Measurements from ENCODE around the gene MAST2. TPM values are rescaled to one million over a fixed set of nuclear protein-coding genes. Genes with fewer than 3 reads are reported as not detected.
"Not testable (repeated sequence)": the region's sequence is repeated elsewhere in the genome, so short reads cannot be mapped to it uniquely, and the experiment has no call there.

The MAST2 gene
- total RNA-seq, 1 donor from 2014 or later = 55.0 TPM

- no peak for DNase-seq (ENCODE audit: low spot score)
- intact Hi-C loops (cut with DNase I) = no loop called here
- no peak for ATAC-seq
Measured at GRCh38 chr1:45804669-45804969, 1.2 kb downstream of the MAST2 start.

GRCh38 chr1:45806129-45806528 is 2.7 kb downstream of the MAST2 start:
- ATAC-seq (no peak), DNase-seq (ENCODE audit: low spot score) (no peak)
- intact Hi-C loops (cut with DNase I) = no loop called here

- no peak for ATAC-seq
- intact Hi-C loops (cut with DNase I) = no loop called here
- DNase-seq (ENCODE audit: low spot score) = no peak
Measured at GRCh38 chr1:45809761-45810160, 6.3 kb downstream of the MAST2 start.

- intact Hi-C loops (cut with DNase I) = no loop called here
- DNase-seq (ENCODE audit: low spot score) = no peak
- ATAC-seq = no peak
Measured at GRCh38 chr1:45814776-45815175, 11.4 kb downstream of the MAST2 start.

GRCh38 chr1:45815667-45816458 is 12.5 kb downstream of the MAST2 start:
- ATAC-seq = no peak
- no peak for DNase-seq (ENCODE audit: low spot score)
- intact Hi-C loops (cut with DNase I) = no loop called here

- ATAC-seq (no peak), DNase-seq (ENCODE audit: low spot score) (no peak)
- intact Hi-C loops (cut with DNase I) = no loop called here
Measured at GRCh38 chr1:45820173-45820572, 16.8 kb downstream of the MAST2 start.

- DNase-seq (ENCODE audit: low spot score) = no peak
- intact Hi-C loops (cut with DNase I) = no loop called here
- no peak for ATAC-seq
Measured at GRCh38 chr1:45820788-45821187, 17.4 kb downstream of the MAST2 start.

GRCh38 chr1:45822644-45823043 is 19.2 kb downstream of the MAST2 start:
- DNase-seq (ENCODE audit: low spot score) (no peak), ATAC-seq (no peak)
- intact Hi-C loops (cut with DNase I) = no loop called here

GRCh38 chr1:45824607-45825006 is 21.2 kb downstream of the MAST2 start:
- ATAC-seq = no peak
- intact Hi-C loops (cut with DNase I) = no loop called here
- no peak for DNase-seq (ENCODE audit: low spot score)

GRCh38 chr1:45827256-45827655 is 23.8 kb downstream of the MAST2 start:
- ATAC-seq = no peak
- no peak for DNase-seq (ENCODE audit: low spot score)
- intact Hi-C loops (cut with DNase I) = no loop called here

GRCh38 chr1:45828841-45829240 is 25.4 kb downstream of the MAST2 start:
- no peak for ATAC-seq
- intact Hi-C loops (cut with DNase I) = no loop called here
- no peak for DNase-seq (ENCODE audit: low spot score)

GRCh38 chr1:45833361-45833760 is 29.9 kb downstream of the MAST2 start:
- ATAC-seq (no peak), DNase-seq (ENCODE audit: low spot score) (no peak)
- intact Hi-C loops (cut with DNase I) = no loop called here

- ATAC-seq (no peak), DNase-seq (ENCODE audit: low spot score) (no peak)
- intact Hi-C loops (cut with DNase I) = no loop called here
Measured at GRCh38 chr1:45834689-45835088, 31.3 kb downstream of the MAST2 start.

- ATAC-seq = no peak
- no peak for DNase-seq (ENCODE audit: low spot score)
- intact Hi-C loops (cut with DNase I) = no loop called here
Measured at GRCh38 chr1:45836451-45836850, 33.0 kb downstream of the MAST2 start.

GRCh38 chr1:45836861-45837260 is 33.4 kb downstream of the MAST2 start:
- DNase-seq (ENCODE audit: low spot score); intact Hi-C loops (cut with DNase I); ATAC-seq: not testable (repeated sequence)

- intact Hi-C loops (cut with DNase I); ATAC-seq; DNase-seq (ENCODE audit: low spot score): not testable (repeated sequence)
Measured at GRCh38 chr1:45838322-45838721, 34.9 kb downstream of the MAST2 start.

- ATAC-seq (no peak), DNase-seq (ENCODE audit: low spot score) (no peak)
- intact Hi-C loops (cut with DNase I) = no loop called here
Measured at GRCh38 chr1:45840704-45841103, 37.3 kb downstream of the MAST2 start.

GRCh38 chr1:45842786-45843185 is 39.4 kb downstream of the MAST2 start:
- intact Hi-C loops (cut with DNase I) = no loop called here
- DNase-seq (ENCODE audit: low spot score) (no peak), ATAC-seq (no peak)

- peak; percentile 30 for ATAC-seq
- intact Hi-C loops (cut with DNase I) = no loop called here
- no peak for DNase-seq (ENCODE audit: low spot score)
Measured at GRCh38 chr1:45843474-45843905, 40.1 kb downstream of the MAST2 start.

GRCh38 chr1:45844000-45844399 is 40.6 kb downstream of the MAST2 start:
- ATAC-seq; DNase-seq (ENCODE audit: low spot score); intact Hi-C loops (cut with DNase I): not testable (repeated sequence)

- DNase-seq (ENCODE audit: low spot score) = no peak
- no peak for ATAC-seq
- intact Hi-C loops (cut with DNase I) = no loop called here
Measured at GRCh38 chr1:45846931-45847330, 43.5 kb downstream of the MAST2 start.

Measured in sciatic nerve (tissue), 2 donors.